ENCODE results near the gene HOXA7.

Gene HOXA7

GRCh38 chr7:27116031-27116961 is 40.2 kb downstream of the HOXA7 start:
- peak; percentile 20 for DNase-seq

- DNase-seq, result no peak
Measured at GRCh38 chr7:27115221-27116026, 41.1 kb downstream of the HOXA7 start.

DNA sequence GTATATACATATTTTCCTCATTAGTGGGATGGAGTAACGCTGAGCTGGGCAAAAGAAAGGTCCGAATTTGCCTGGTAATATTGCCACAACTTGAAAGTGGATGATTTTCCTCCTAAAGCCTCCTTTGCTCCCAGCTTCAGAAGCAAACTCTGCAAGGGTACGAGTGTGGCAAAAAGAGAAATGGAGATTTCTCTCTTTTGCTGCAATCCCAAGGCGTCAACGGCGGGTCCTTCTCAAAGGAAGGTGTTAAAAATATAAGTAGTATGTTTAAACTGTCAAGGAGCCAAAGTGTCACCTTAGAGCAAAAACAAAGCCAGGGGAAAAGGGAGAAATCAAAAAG is 41.6 kb downstream of the HOXA7 start:
- DNase-seq, result no peak

- no peak for DNase-seq
Measured at GRCh38 chr7:27113991-27114769, 42.3 kb downstream of the HOXA7 start.

DNA sequence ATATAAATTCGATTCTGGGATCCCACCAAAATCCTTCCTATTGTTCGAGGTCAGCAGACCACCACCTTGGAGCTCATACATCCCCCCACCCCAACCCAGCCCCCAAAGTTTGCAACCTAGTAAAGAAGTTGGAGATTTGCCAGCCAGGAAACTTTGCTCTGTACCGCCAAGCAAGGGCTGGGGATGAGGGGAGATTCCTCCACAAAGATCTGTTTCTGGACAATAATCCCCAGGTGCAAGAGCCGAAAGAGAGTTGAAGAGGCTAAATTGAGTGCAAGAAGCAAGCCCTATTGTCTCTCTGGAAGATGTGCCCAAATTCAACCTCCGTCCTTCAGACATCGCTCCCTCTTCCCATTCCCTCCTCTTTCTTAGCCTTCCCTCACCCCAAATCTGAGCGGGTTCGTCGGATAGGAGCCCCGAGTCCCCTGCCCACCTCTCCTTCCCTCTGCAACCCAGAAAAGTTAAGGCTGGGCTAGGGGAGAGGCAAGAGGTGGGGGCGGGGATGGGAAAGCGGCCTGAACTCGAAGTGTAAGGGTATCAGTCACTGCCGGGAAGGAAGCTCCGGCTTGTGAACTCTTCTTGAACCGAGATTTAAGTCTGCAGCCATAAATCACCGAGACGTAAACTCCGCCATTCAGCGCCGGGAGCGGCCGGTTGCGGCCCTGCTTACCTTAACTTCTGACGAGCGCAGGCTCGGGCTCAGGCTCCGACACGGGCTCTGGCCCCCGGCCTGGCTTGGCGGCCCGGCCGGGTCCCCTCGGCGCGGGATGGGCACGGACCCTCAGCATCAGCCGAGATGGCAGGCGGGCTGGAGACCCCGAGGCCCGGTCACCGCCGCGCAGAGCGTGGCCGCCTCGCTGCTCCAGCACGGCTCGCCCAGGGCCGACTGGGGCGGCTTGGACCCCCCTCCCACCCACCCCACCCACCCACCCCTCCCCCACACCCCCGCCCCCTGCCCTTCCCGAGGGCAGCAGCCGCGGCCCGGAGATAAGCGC is 43.2 kb downstream of the HOXA7 start:
- no peak for DNase-seq

DNA sequence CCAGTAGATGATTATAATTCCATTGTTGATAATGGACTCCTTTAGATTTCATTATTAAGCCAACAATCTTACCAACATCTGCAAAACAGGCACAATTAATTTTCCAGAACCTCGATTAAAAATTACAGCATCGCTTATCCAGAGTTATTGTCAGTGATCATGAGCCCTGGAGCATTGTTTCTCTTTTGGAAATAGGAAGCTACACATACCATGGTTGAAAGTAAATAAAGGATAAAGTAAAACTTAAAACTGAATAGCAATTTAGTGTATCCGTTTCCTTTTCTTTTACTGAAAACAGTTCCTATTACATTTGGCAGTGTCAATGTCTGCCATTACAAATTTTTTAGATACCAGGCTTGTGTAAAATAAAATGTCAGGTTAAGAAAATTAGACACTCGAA is 44.1 kb downstream of the HOXA7 start:
- no peak for DNase-seq

DNA sequence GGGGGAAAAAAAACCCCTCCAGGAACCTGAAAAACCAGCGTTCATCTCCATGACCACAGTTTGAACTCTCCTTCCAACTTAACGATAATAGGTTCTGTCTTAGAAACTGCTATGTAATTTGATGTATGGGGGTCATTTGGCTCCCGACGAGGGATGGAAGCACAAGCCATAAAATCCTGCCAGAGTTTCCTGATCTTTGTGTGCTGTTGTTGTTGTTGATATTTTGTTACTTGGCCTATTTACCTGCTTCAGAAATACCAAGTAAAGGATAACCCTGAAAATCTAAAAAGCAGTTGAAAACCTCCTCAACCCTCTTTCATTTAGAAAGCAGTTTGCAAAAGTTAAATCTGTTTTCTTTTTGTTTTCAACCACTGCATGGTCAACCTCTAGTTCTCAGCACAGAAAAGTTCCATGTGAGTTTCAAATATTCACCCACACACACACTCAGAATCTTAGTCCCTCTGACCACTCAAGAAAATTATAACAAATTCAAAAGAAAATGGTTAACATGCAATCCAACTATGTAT is 44.7 kb downstream of the HOXA7 start:
- DNase-seq, result no peak

- DNase-seq, result no peak
Measured at GRCh38 chr7:27111042-27111750, 45.3 kb downstream of the HOXA7 start.

DNA sequence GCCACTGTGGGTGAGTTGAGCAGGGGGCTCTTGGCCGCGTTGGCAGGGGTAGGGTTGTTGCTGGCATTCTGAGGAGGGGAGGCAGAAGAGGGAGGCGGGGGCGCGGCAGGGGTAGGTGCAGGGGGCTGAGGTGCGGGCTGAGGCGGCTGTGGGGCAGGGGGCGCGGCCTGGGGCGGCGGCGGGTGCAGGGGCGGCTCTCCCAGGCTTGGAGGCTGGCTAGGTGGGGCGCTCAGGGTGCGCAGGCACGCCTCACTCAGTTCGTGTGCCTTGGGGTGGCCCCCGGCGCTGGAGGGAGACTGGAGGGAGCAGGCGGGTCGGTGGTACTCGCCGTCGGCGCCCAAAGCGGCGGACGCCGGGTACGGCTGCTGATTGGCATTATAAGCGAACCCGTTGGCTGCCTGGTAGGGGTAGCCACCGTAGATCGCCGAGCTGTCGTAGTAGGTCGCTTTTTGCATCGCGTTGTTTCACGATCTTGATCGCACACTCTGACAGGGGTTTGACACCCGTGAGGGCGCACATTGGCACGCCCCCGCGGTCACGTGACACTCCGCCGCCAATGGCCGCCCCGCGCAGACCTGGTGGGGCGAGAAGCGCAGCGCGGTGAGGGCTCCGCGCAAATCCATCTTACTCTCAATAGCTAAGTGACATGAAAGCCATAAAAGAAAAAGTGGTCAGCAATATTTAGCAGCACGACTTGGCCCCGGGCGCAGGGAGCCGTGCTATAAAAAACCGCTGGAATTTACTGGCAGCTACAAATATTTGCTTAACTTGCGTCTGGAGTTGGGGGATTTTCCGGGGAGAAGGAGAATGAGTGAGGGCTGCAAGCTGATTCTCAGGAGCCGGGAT is 46.1 kb downstream of the HOXA7 start:
- peak; percentile 28 for DNase-seq

GRCh38 chr7:27109466-27110185 is 46.8 kb downstream of the HOXA7 start:
- DNase-seq, result no peak

DNA sequence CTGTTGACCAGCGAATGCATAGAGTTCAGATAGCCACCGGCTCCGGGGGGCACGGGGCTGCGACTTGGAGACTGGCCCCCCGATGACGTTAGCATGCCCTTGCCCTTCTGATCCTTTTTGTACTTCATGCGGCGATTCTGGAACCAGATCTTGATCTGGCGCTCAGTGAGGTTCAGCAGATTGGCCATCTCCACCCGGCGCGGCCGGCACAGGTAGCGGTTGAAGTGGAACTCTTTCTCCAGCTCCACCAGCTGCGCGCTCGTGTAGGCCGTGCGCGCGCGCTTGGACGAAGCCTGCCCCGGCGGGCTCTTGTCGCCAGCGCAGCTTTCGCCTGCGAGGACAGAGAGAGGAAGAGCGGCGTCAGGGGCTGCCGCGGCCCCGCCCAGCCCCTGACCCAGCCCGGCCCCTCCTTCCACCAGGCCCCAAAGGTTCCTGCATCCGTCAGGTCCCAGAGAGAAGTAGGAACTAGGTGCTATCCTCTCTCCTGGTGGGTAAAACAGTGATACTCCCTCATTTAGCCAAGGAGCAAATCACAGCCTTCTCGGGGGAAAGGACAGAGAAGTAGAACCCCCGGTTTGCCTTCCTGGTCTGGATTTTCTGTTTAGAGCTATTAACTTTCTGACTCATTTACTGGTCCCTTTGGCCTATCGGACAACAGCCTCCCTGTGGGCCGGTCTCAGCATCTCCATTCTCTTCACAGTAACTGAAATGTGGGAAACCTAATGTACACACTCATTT is 47.9 kb downstream of the HOXA7 start:
- DNase-seq, result no peak

DNA sequence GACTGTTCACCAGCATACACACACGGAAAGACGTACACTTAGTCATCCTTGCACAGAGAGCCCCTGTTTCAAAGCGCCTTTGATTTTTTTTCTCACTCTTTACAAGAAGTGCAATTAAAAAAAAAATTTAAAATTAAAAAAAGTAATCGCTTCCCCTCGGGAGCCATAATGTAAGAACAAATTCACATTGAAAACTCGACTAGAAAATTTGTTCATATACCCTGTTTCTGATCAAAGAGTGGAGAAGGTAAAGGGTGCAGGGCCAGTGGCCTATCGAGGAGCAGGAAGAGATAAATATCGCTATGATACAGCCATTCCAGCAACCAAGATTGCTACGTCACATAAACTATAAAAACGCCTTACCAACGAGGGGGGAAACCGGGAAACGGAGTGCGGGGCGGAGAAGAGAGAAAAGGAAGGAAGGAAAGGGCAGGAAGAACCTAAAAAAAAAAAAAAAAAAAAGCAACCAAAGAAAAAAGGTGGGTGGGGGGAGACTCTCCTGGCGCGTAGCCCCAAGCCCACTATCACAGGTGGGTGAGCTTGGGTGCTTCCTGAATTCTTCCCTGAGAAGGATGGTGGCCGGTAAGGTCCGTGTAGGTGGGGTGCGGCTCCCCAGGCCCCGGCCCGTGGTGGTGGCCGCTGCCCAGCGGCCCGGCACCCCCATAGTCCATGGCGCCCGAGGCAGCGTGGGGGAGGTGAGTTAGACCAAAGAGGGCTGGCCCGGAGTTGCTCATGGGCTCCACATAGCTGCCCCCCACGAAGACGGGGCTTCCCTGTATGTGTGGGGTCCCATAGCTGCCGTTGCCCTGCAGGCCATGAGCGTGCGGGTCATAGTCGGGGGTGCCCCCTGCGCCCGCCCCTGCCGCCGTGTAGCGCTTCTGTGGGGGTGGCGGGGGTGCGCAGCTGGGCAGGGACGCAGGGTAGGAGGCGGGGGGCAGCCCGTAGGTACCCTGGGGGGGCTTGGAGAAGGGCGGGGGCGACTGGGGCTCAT is 48.8 kb downstream of the HOXA7 start:
- DNase-seq, result no peak

- no peak for DNase-seq
Measured at GRCh38 chr7:27106901-27107240, 49.6 kb downstream of the HOXA7 start.

- no peak for DNase-seq
Measured at GRCh38 chr7:27106181-27106900, 50.1 kb downstream of the HOXA7 start.

DNA sequence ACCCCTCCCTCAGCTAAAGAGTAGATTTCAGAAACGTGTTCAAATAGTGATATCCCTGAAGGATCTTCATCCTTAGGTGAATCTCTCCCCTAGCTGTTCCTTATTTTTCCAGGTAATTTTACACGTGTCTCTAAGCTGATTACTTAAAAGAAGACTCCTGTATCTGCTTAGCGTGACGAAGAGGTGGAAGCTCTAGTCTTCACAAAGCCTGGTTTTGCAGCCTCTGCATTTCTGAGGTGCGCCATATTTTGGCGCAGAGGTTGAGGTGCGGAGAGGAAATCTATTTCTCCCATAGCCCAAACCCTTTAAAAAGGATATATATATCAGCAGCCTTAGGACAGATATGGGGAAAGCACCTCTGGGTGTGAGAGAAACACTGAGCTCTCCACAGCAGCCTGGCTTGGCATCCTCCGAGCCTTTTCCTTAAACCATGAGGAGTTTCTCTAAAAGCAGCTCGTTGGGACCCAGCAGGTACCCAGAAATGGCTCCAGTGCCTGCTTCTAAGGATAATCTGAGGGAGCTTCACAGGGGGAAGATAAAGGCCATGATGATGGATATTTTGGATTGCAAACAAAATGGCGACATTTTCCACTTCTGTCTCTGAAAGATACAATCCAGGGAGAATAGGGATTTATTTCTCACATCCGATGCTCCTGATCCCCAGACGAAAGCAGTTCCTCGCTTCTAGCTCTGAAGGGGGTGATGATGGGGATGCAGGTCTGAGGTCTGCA is 51.0 kb downstream of the HOXA7 start:
- no peak for DNase-seq
